ENCODE measurements around the gene NAPA.

NAPA gene

GRCh38 chr19:47514151-47514868, 553 bp downstream of the NAPA start:
- peak overlapping the region; percentile 88 to 98 for H3K4me3 ChIP-seq (ENCODE audit: low read depth in 1 of 2, low read length in 1 of 2)
- H3K36me3 ChIP-seq = peaks cover 4% of the 10 kb centered on the region
- H3K9me3 ChIP-seq = no peaks in the 10 kb centered on the region
- H3K4me1 ChIP-seq (ENCODE audit: control insufficient read depth in 1 of 2, insufficient read depth in 1 of 2, low read depth in 1 of 2, low read length in 1 of 2) = peaks cover 37 to 44% of the 10 kb centered on the region in 2 experiments
- H3K27ac ChIP-seq = peak overlapping the region; percentile 98
- H3K27me3 ChIP-seq = peaks cover 26% of the 10 kb centered on the region
- TF ChIP-seq CTCF (IDR thresholded peaks at IDR 0.05) = no peak

- Histone ChIP-seq H3K27me3 (peaks cover 13% of the 10 kb centered on the region), H3K36me3 (peaks cover 4% of the 10 kb centered on the region), H3K27ac (peak overlapping the region; percentile 73), H3K4me1 (ENCODE audit: control insufficient read depth in 1 of 2, insufficient read depth in 1 of 2, low read depth in 1 of 2, low read length in 1 of 2) (peaks cover 37 to 44% of the 10 kb centered on the region in 2 experiments), H3K4me3 (ENCODE audit: low read depth in 1 of 2, low read length in 1 of 2) (peak overlapping the region; percentile 20 to 25), H3K9me3 (no peaks in the 10 kb centered on the region)
- no peak for TF ChIP-seq CTCF (IDR thresholded peaks at IDR 0.05)
Observed at GRCh38 chr19:47512948-47513319, 1.9 kb downstream of the NAPA start.

GRCh38 chr19:47512183-47512947, 2.5 kb downstream of the NAPA start:
- Histone ChIP-seq H3K9me3 (no peaks in the 10 kb centered on the region), H3K4me1 (ENCODE audit: control insufficient read depth in 1 of 2, insufficient read depth in 1 of 2, low read depth in 1 of 2, low read length in 1 of 2) (peaks cover 37 to 44% of the 10 kb centered on the region in 2 experiments), H3K36me3 (peaks cover 4% of the 10 kb centered on the region), H3K27me3 (peaks cover 7% of the 10 kb centered on the region), H3K27ac (peak overlapping the region; percentile 73), H3K4me3 (ENCODE audit: low read depth in 1 of 2, low read length in 1 of 2) (peak overlapping the region; percentile 20 to 25)
- no peak for TF ChIP-seq CTCF (IDR thresholded peaks at IDR 0.05)

GRCh38 chr19:47511681-47512080, 3.2 kb downstream of the NAPA start:
- no peak for TF ChIP-seq CTCF (IDR thresholded peaks at IDR 0.05)
- H3K4me3 ChIP-seq (ENCODE audit: low read depth in 1 of 2, low read length in 1 of 2) = no peak overlapping the region
- no peaks in the 10 kb centered on the region for H3K9me3 ChIP-seq
- H3K27me3 ChIP-seq = peaks cover under 1% of the 10 kb centered on the region
- peaks cover 37 to 44% of the 10 kb centered on the region in 2 experiments for H3K4me1 ChIP-seq (ENCODE audit: control insufficient read depth in 1 of 2, insufficient read depth in 1 of 2, low read depth in 1 of 2, low read length in 1 of 2)
- H3K27ac ChIP-seq = peak overlapping the region; percentile 73
- peaks cover 5% of the 10 kb centered on the region for H3K36me3 ChIP-seq

- Histone ChIP-seq H3K4me1 (ENCODE audit: control insufficient read depth in 1 of 2, insufficient read depth in 1 of 2, low read depth in 1 of 2, low read length in 1 of 2) (peaks cover 36 to 44% of the 10 kb centered on the region in 2 experiments), H3K36me3 (peaks cover 11% of the 10 kb centered on the region), H3K27ac (no peak overlapping the region), H3K9me3 (no peaks in the 10 kb centered on the region), H3K4me3 (ENCODE audit: low read depth in 1 of 2, low read length in 1 of 2) (no peak overlapping the region), H3K27me3 (no peaks in the 10 kb centered on the region)
- TF ChIP-seq CTCF (IDR thresholded peaks at IDR 0.05) = no peak
Observed at GRCh38 chr19:47511128-47511517, 3.7 kb downstream of the NAPA start.

All from neutrophil (primary cell).